GM13976 (cell line): ENCODE measurements around the gene KIAA0513.

Experiments used
- DNase-seq: peaks from one replicate; pipeline ENCODE4 v3.0.0; 2012; ENCODE audit warnings: low spot score
- in situ Hi-C: fragments of 300-500 bp; cut with MboI; formaldehyde crosslinking; loops from one replicate; pipeline ENCODE4 v1.12.0; 2022; ENCODE audit warnings: low sequenced_read_pairs, mixed read lengths, inconsistent platforms; ENCODE audit not compliant: unreplicated experiment
- TF ChIP-seq, protein P1 (sequence below): IDR thresholded peaks from 2 replicates; pipeline ENCODE4 v1.5.1; 2012; ENCODE audit warnings: borderline replicate concordance, mild to moderate bottlenecking; ENCODE audit not compliant: insufficient read depth; ENCODE audit errors: extremely low read depth, missing control alignments, control extremely low read depth

Gene KIAA0513

GRCh38 chr16:85075236-85075924 lies 47.8 kb downstream of the KIAA0513 start:
- DNase-seq = no peak
- in situ Hi-C loops = no loop called here
- TF ChIP-seq, protein P1, sequence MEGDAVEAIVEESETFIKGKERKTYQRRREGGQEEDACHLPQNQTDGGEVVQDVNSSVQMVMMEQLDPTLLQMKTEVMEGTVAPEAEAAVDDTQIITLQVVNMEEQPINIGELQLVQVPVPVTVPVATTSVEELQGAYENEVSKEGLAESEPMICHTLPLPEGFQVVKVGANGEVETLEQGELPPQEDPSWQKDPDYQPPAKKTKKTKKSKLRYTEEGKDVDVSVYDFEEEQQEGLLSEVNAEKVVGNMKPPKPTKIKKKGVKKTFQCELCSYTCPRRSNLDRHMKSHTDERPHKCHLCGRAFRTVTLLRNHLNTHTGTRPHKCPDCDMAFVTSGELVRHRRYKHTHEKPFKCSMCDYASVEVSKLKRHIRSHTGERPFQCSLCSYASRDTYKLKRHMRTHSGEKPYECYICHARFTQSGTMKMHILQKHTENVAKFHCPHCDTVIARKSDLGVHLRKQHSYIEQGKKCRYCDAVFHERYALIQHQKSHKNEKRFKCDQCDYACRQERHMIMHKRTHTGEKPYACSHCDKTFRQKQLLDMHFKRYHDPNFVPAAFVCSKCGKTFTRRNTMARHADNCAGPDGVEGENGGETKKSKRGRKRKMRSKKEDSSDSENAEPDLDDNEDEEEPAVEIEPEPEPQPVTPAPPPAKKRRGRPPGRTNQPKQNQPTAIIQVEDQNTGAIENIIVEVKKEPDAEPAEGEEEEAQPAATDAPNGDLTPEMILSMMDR = no peak

DNA sequence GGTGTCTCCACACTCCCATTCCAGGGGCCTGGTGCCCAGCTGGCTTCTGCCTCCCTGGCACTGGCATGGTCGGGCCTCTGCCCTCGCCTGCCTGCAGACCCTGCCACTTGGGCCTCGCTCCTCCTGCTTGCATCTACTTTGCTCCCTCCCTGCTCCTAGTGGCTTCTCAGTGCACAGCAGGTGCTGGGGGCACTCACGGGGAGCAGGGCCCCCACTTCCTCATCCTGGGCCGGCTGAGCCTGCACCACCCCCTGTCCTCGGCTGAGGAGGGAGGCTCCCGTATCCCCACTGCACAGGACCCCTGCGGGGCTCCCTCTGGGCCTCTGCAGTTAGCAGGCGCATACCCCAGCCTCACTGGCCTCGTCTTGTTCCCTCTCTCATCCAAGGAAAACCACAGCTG lies 49.4 kb downstream of the KIAA0513 start:
- in situ Hi-C loops = no loop called here
- DNase-seq = no peak
- TF ChIP-seq, protein P1 = no peak

GRCh38 chr16:85077576-85078125 lies 50.1 kb downstream of the KIAA0513 start:
- TF ChIP-seq, protein P1 = no peak
- DNase-seq = no peak
- in situ Hi-C loops = no loop called here

- TF ChIP-seq, protein P1 = no peak
- DNase-seq = no peak
- in situ Hi-C loops = no loop called here
These were observed 50.6 kb downstream of the KIAA0513 start for GRCh38 chr16:85078226-85078625.

DNA sequence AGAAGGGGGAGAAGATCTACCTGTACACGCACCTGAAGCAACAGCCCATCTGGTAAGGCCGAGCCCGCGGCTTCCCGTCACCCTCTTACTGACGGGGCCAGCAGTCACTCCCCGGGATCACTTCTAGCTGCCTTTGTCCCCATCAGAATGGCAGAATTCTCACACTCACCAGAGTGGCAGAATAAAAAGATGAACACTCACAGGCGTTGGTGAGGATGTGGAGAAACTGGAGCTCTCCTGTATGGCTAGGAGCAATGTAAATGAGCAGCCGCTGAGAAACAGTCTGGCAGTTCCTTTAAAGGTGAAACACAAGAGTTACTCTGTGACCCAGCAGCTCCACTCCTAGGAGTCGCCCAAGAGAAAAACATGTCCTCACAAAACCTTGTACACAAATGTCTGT lies 51.4 kb downstream of the KIAA0513 start:
- TF ChIP-seq, protein P1 = no peak
- in situ Hi-C loops = no loop called here
- DNase-seq = no peak

- in situ Hi-C loops = no loop called here
- TF ChIP-seq, protein P1 = no peak
- DNase-seq = no peak
These were observed 52.4 kb downstream of the KIAA0513 start for GRCh38 chr16:85079785-85080570.
